Activated naive CD8-positive, alpha-beta T cell treated with anti-CD3 and anti-CD28 coated beads, Interleukin-2, amount 50 U/mL, for 16 hours (primary cell): Measurements from ENCODE around the gene FOXI1.

Experiments used
- DNase-seq: peaks from one replicate; pipeline ENCODE4 v3.0.0-alpha.2; 2020; ENCODE audit warnings: low read depth, low spot score

FOXI1 gene

DNA sequence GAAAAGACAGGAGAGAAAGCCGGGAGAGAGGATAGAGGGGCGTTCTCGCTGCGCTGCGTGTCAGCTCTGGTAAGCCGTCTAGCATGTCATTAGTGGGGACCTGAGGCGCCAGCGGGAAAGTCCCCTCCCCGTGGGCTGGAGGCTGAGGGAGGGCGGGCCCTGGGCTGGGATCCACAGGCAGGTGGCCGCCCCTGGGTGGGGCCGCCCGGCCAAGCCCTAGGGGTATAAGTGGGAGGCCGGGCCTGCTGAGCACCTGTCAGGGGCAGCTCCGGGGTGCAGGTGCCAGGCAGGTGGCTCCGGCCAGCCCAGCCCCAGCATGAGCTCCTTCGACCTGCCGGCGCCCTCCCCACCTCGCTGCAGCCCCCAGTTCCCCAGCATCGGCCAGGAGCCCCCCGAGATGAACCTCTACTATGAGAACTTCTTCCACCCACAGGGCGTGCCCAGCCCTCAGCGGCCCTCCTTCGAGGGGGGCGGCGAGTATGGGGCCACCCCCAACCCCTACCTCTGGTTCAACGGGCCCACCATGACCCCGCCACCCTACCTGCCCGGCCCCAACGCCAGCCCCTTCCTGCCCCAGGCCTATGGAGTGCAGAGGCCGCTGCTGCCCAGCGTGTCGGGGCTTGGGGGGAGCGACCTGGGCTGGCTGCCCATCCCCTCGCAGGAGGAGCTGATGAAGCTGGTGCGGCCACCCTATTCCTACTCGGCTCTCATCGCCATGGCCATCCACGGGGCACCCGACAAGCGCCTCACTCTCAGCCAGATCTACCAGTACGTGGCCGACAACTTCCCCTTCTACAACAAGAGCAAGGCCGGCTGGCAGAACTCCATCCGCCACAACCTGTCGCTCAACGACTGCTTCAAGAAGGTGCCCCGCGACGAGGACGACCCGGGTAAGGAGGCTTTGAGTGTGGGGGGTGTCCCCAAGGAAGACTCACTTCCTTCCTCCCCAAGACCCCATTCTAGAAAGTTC, at the start of gene FOXI1:
FOXI1 (plus strand) TSS at position 256 of the 970 bp plus-strand sequence; CDS start at position 317, 61 bp downstream.
- DNase-seq = no peak

DNA sequence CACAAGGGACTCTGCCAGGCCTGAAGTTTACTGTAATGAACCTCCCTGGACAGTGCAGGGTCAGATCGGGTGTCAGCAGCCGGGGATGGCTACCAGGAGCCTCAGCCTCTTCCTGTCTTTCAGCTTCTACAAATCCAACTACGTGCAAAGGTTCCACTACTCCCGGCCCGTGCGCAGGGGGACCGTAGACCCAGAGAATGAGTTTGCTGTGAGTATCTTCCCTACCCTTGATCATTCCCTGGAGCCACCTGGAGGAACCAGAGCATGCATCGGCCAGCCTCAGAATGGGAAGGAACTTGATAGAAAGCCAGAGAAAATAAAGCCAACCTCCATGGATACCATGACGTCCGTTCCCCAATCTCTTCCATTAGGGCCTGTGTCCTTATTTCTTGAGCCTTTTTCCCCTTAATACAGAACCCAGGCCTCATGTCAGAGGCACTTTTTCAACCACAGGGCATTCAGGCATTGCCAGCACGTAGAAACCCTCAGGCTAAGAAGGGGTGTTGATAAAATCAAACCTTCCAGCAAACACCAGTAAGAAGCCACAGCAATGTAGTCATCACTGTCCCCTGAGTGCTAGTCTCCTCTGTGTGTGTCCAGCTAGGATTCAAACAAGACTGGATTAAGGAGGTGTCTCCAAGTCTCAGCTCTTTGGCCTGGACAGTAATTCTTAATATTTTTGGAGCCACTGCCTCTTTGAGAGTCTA, 49.0 kb upstream of the FOXI1 start:
- DNase-seq = no peak

DNA sequence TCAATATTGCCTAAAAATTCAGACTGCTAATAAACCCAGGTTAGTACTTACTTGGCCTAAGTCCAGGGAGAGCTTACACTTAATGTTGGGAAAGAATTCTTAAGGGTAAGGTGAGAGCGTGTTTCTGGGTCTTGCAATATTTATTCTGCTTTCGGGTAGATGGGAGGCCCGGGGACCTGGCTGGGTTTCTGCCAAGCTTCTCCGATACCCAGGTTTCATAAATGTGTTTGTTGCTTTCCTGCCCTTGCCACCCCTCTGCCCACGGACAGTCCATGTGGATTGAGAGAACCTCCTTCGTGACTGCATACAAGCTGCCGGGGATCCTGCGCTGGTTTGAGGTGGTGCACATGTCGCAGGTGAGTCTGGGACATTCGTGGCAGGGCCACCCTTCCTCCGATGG, 48.4 kb upstream of the FOXI1 start:
- DNase-seq = no peak

DNA sequence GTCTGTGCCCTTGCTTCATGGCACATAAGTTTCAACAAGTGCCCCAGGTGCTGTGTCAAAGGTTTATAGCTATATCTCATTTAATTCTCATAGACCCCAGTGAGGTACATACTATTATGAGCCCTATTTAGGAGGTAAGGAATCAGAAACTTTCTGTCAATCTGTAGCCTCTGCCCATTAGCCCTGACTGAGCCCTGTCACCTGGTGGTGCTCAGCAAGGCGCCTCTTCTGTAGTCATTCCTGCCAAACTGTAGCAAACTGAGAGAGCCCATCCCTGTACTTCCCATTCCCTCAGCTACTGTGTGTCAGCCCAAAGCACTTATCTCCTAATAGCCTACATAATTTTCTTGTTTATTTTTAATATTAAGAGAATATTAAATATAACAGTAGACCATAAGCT, 46.5 kb upstream of the FOXI1 start:
- DNase-seq = no peak

DNA sequence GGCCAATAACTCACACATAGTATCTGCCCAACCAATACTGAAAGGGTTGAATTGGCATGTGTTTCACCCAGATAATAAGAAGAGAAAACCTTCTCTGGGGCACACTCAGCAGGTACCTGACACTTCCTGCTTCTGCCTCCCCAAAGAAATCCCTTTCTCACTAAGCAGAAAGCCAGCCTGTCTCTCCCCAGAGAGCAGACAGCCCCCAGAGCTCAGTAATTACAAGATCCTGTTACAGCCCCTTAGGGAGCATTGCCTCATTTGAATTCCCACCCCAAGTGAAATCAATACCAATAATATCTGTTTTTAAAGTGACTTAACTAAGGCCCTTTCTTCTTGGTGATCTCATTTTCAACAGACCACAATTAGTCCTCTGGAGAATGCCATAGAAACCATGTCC, 38.5 kb upstream of the FOXI1 start:
- no peak for DNase-seq

DNA sequence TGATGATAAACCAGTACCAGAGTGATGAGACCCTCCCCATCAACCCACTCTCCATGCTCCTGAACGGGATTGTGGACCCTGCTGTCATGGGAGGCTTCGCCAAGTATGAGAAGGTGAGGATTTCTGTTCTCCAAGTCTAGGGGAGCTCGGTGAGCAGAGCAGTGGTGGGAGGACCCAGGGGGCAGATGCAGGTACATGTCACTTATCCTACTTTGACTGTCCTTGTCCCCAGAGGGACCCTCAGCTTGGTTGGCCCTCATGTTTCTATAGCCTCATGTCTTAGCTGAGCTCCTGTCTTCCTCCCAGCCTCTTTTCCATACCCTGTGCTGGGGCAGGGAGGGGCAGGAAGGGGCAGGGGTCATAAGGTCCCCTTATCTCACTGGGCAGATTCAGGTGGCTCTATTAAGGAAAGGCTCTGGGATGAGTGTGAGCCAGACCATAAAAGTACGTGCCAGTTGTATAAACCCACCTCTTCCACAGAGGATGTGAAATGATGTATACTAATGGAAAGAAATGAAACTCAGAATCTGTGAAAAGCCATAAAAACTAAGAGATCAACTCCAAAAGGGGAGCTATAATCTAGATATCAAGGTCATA, 38.0 kb upstream of the FOXI1 start:
- no peak for DNase-seq

DNA sequence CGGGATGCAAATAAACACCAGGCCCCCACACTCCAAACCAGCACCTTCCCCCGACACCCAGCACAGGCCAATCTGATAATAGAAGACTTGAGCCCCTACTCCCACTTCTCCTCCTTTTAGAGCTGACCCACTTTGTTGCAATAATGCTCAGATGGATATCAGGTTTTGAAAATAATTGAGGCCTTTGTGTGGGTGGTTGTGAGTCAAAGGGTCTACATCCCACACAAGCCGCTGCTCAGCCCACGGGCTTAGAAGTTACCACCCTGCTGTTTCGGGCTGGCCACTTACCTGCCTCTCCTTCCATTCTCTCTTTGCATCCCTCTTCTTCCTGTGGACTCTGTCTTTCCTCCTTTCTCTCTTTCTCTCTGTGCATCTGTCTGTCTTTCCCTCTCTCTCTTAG, 36.2 kb upstream of the FOXI1 start:
- no peak for DNase-seq

DNA sequence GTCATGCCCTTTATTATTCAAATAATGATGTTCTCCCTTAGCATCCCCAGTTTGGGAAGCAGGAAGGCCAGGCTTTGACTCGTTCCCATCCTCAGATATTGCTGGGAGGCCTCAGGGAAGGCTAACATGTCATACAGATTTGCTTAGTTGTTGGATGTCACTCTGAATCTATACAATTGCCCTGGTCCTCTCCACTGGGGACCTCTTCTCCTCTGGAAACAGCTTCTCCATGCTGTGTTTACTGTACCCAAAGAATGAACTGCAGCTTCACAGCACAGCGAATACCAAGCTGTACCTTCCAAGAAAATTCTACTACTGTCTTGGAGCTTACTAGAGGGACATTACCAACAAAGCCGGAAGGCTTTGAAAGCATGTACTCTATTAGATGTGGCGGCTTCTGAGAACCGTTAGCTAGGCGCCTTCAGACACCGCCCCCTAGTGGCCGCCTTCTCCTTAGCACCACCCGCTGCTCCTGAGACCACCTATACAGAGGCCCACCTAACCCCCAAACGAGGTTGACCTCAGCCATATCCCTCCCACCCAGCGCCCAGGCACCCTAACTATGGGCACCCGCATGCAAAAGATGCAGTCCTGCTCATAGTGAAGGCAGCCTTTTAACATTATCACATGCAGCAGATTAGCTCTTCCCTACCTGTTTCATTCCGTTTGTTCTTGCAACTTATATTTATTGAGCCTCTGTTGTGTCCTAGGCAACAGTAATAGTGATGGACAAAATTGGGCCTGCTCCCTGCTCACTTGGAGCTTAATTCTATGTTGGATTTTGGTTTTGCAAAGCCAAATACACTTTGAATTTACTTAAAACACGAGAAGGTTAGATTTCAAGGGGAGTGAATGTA, 34.9 kb upstream of the FOXI1 start:
- no peak for DNase-seq

DNA sequence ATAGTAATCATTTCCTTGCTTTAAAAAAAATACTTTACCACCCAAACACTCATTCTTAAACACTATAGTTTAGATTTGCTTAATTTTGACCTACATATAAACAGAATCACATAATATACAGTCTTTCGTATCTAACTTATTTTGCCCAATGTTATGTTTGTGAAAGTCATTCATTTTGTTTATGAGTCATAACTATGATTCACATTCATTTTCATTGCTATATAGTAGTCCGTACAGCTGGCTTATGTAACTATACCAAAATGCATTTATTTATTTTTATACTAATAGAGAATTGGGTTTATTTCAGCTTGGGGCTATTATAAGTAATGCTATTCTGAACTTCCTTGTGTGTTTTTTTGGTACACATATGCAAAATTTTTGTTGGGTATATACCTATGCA, 33.9 kb upstream of the FOXI1 start:
- DNase-seq = no peak

DNA sequence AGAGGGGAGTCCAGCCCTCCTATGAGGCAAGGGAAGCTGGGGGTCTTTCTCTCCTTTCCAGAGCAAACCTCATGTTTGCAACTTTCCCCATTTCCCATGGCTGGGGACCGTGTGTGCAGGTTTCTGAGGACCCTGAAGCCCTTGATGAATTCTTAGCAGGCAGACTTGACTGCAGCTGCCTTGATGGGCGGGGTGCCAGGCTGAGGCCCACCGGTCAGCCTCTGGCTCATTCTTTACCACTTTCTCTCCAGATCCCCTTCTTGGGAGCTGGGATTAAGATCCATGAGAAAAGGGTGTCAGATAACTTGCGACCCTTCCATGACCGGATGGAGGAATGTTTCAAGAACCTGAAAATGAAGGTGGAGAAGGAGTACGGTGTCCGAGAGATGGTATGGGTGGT, 30.0 kb upstream of the FOXI1 start:
- no peak for DNase-seq

DNA sequence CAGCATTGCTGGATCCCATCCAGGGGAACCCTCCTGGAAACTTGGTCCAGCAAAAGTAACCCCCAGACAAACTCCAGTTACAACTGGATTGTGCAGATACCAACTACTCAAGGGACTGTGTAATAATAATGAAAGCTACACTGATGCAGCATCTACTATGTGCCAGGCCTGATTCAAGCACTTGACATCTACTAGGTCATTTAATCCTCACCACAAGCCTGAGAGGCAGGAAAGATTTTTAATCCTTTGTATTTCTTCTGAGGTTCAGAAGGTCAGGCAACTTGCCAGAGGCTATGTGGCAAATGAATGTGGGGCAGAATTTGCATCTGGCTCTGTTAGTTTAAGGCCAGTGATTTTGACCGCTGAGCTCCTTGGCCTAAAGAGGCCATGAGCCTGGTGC, 29.5 kb upstream of the FOXI1 start:
- no peak for DNase-seq

DNA sequence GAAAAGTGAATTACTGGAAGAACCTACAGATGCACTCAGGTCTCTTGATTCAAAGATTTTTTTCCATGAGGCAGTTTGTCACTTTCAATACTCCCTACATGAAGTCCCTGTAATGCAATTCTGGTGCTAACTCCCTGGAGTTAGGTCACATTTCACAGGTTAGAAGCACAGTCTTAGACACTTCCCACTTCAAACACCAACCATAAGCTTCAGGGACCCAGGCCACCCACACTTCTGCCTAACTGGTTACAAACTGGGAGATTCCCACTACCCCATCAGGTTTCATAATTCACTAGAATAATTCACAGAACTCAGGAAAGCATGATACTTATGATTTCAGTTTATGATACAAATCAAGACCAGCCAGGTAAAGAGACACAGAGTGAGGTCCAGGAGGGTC, 29.0 kb upstream of the FOXI1 start:
- DNase-seq = no peak

DNA sequence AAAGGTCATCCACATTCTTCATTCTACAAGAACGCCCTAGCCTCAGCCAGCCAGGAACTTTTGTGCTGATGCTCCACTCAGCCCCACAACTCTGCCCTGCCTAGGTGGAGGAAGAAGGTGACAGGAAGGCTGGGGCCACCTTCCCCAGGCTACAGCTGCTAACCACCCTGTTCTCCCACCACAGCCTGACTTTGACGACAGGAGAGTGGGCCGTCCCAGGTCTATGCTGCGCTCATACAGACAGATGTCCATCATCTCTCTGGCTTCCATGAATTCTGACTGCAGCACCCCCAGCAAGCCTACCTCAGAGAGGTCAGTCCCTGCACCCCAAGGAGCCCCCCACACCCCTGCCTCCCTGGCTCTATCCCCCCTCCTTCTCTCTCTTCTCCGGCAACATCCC, 28.2 kb upstream of the FOXI1 start:
- no peak for DNase-seq

DNA sequence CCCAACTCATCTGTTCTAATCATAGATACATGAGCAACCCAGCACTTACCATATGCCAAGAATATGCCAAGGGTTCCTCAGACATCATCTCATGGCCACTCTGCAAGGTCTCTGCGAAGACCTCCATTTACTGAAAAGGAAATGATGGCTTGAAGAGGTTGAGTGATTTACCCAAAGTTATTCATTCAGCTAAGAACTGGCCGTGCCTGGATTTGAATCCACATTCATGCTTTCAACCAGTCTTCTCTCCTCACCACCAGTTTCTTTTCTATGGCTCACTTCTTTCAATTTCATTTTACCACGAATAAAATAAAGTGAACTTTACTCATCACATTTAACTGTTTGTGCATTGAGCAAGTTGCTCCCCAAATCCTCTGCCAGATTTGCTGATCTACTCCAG, 27.2 kb upstream of the FOXI1 start:
- DNase-seq = no peak

DNA sequence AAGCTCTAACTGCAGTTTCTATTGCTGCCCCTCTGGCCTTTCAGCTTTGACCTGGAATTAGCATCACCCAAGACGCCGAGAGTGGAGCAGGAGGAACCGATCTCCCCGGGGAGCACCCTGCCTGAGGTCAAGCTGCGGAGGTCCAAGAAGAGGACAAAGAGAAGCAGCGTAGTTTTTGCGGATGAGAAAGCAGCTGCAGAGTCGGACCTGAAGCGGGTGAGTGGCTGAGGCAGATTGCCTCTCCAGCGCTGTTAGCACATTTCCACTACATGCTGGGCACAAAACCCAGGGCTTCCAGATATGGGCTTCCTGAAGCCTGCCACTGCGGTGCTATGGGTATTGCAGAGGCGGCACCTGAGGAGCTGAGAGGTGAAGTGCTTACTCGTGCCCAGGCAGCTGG, 26.8 kb upstream of the FOXI1 start:
- DNase-seq = no peak

DNA sequence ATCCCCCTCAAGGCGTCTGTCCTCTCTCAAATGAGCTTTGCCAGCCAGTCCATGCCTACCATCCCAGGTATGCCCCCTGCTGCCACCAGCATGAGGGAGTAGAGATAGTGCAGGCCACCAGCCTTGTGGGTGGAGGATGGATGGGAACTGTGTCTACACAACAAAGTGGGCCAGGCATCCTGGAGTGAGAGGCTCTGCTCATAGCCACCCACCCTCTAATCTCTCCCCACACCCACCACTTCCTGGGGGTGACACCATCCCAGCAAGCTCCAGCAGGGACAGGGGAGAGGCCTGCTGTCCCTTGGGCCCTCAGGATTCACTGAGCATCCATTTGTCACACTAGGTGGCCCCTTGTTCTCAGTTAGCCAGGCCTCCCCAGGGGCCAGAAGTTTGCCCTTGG, 25.5 kb upstream of the FOXI1 start:
- no peak for DNase-seq

DNA sequence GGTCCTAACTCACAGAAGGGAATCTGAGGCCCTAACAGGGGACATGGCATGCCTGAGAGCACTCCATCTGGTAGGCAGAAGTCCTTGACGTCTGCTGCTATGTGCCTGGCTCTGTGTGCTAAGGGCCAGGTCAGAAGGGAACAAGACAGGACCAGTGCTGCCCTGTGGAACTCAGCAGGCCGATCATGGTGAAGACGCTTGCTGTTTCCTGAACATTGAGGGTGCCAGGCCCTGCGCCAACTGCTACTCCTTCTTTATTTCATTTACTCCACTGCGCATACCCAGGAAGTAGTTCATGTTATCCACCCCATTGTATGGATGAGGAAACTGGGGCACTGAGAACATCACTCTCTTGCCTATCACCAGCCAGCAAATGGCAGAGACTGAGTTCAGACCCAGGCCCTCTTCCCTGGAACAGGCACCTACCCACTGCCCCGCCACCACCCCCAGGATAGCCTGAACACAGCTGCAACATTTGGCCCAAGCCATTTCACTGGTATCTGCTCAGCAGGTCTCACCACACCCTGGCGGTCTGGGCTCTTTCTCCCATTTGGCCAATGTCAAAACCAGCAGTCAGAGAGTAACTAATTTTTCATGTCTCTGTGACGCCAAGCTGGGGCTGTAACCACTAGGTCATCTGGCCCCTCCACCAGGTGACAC, 24.8 kb upstream of the FOXI1 start:
- DNase-seq = no peak

DNA sequence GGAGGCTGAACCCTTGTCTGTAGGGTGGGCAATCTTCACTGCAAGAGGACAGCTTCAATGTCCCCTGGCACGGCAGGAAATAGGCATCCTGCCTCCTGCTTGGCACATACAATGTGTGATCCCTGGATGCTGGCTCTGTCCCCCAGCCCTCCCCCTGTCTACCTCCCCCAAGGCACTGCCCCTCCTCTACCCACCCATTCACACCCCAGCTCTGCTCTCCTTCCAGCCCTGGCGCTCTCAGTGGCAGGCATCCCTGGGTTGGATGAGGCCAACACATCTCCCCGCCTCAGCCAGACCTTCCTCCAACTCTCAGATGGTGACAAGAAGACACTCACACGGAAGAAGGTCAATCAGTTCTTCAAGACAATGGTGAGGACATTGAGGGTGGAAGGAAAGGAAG, 24.1 kb upstream of the FOXI1 start:
- DNase-seq = no peak

DNA sequence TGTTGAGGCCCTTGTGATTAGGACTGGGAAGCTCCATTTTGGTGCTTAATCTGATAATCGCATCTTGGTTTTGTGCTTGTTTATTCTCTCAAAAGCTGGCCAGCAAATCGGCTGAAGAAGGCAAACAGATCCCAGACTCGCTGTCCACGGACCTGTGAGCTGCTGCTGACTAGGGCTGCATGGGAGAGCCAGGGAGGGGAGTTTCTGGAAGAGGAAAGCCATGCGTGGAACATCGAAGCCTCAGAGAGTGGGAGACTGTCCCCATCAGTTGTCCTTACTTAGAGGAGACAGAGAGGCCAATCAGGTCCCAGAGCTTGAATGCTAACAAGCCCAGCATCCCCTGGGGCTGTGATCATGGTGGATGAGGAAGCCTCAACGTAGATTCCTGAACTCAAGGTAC, 23.0 kb upstream of the FOXI1 start:
- DNase-seq = no peak

DNA sequence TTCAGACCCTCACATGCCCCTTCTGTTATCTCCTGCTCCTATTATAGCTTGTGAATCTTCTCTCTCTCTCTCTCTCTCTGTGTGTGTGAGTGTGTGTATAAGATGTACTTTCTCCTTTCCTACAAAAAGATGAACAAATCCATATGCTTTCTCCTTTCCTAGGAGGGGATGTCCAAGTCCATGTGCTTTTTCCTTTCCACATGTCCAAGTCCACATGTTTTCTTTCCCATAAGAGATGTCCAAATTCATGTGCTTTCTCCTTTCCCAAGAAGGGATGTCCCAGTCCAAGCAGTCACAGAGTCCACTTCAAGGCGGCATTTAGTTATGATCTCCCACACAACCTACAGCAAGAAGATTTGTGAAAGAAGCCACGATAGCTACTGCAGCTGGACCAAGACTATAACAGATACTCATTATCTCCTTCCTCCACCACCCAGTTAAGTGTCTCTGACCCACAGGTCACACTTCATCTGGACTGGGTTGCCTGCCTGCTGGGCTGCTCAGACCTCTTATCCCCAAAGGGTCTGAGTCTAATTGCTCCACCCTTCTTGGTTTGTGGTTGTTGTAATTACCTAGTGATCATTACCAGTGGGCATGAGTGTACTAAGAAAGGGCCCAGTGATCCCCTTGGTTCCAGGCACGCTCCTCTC, 18.4 kb upstream of the FOXI1 start:
- DNase-seq = no peak
